ENCODE data around the gene DND1.
"Not testable (repeated sequence)": the region's sequence is repeated elsewhere in the genome, so short reads cannot be mapped to it uniquely, and the experiment has no call there.

Gene DND1

DNA sequence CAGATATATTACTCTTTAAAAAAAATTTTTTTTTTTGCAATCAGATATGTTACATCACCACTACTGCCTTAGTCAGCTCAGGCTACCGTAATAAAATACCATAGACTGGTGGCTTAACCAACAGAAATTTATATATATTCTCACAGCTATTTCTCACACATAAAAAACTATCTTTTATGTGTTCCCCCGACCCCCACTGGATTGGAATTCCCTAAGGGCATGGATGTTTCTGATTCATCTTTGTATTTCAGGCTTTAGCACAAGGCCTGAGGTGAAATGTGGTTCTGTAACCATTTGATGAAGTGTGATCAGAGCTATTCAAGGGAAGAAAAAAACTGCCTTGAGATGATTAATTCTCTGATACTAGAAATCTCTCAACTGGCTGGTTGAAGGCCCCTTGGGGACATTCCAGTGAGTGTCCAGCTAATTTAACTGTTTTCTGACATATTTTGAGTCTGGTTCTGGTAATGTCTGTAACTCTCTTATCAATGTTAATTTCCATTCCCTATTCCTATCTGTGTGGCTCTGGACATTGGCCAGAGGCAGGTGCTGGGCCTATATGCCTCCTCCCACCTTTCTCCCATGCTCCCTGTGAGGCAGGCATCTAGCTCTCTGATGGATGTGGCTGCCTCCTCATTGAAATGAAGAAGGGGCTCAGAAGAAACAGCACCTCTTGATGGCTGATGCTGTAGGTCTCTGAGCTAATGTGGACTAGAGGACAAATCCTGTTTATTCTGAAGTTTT is 42.9 kb downstream of the DND1 start:
- peaks cover 22% of the 10 kb centered on the region for H3K4me1 Mint-ChIP-seq
- peaks cover 8% of the 10 kb centered on the region for H3K27me3 Mint-ChIP-seq
- ATAC-seq (ENCODE audit: low read depth): no peak
- no peaks in the 10 kb centered on the region for H3K36me3 Mint-ChIP-seq
- peak overlapping the region; percentile 28 for H3K4me3 Mint-ChIP-seq
- no peak for DNase-seq (ENCODE audit: low spot score in 2 of 2)
- H3K27ac Mint-ChIP-seq: no peak overlapping the region
- H3K9me3 Mint-ChIP-seq: no peaks in the 10 kb centered on the region

DNA sequence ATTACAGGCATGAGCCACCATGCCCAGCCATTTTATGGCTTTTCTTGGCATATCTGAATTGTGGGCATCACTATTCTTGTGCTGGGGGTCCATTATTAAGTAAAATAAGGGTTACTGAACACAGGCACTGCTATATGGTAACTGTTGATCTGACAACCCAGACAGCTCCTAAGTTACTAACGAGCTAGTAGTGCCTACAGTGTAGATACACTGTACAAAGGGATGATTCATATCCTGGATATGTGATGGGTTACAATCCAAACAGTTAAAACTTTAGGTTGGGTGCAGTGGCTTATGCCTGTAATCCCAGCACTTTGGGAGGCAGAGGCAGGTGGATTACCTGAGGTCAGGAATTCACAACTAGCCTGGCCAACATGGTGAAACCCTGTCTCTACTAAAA is 44.7 kb downstream of the DND1 start:
- H3K4me3 Mint-ChIP-seq: no peak overlapping the region

DNA sequence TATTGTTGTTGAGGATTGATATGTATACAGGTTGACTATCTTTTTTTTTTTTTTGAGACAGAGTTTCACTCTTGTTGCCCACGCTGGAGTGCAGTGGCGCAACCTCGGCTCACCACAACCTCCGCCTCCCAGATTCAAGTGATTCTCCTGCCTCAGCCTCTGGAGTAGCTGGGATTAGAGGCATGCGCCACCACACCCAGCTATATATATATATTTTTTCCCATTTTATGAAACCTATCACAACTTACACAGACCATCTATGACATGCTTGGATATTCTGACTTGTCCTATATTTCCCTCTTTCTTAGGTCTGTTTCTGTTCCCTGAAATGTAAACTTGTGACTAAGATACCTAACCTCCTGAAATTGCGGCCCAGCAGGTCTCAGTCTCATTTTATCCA is 45.4 kb downstream of the DND1 start:
- H3K4me3 Mint-ChIP-seq: no peak overlapping the region
- H3K4me1 Mint-ChIP-seq: peaks cover 13% of the 10 kb centered on the region
- ATAC-seq (ENCODE audit: low read depth) (no peak), DNase-seq (ENCODE audit: low spot score in 2 of 2) (no peak)
- peaks cover 9% of the 10 kb centered on the region for H3K27me3 Mint-ChIP-seq
- H3K27ac Mint-ChIP-seq: no peak overlapping the region
- no peaks in the 10 kb centered on the region for H3K36me3 Mint-ChIP-seq
- no peaks in the 10 kb centered on the region for H3K9me3 Mint-ChIP-seq

More for the DNA sequence above, 44.7 kb downstream of the DND1 start:
- DNase-seq (ENCODE audit: low spot score in 2 of 2) (no peak), ATAC-seq (ENCODE audit: low read depth) (no peak)
- no peak overlapping the region for H3K27ac Mint-ChIP-seq
- H3K27me3 Mint-ChIP-seq: peaks cover 9% of the 10 kb centered on the region
- H3K9me3 Mint-ChIP-seq: no peaks in the 10 kb centered on the region
- H3K36me3 Mint-ChIP-seq: no peaks in the 10 kb centered on the region
- peaks cover 19% of the 10 kb centered on the region for H3K4me1 Mint-ChIP-seq

DNA sequence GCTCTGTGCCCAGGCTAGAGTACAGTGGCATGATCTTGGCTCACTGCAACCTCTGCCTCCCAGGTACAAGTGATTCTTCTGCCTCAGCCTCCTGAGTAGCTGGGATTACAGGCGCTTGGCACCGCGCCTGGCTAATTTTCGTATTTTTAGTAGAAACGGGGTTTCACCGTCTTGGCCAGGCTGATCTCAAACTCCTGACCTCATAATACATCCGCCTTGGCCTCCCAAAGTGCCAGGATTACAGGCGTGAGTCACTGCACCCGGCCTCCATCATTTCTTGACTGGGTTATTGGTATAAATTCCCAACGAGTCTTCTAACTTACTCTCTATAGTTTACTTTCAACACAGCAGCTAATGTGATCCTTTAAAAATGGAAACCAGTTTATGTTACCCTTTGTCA is 48.5 kb downstream of the DND1 start:
- H3K27me3 Mint-ChIP-seq: peaks cover 11% of the 10 kb centered on the region
- not testable (repeated sequence) for H3K27ac Mint-ChIP-seq; H3K4me3 Mint-ChIP-seq; H3K4me1 Mint-ChIP-seq; ATAC-seq (ENCODE audit: low read depth); H3K36me3 Mint-ChIP-seq; H3K9me3 Mint-ChIP-seq; DNase-seq (ENCODE audit: low spot score in 2 of 2)

DNA sequence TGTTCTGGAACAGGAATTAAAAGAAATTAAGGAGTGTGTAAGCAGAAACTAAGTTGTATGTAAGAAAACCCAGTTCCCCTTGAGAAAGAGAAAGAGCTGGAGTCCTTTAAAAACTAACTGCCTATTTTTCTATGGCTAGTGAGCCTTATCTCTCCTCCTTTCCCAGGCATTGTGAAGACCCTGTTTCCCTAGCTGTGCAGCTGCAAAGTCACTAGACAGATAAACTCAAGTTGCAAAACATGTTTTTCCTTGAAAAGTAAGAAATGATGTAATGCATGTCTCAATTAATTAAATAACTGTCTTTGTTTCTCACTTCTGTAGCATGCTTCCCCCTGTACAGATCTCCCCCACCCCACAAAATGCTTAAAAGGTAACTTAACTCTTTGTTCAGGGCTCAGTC is 50.3 kb downstream of the DND1 start:
- not testable (repeated sequence) for H3K4me3 Mint-ChIP-seq, H3K27ac Mint-ChIP-seq, H3K36me3 Mint-ChIP-seq

DNA sequence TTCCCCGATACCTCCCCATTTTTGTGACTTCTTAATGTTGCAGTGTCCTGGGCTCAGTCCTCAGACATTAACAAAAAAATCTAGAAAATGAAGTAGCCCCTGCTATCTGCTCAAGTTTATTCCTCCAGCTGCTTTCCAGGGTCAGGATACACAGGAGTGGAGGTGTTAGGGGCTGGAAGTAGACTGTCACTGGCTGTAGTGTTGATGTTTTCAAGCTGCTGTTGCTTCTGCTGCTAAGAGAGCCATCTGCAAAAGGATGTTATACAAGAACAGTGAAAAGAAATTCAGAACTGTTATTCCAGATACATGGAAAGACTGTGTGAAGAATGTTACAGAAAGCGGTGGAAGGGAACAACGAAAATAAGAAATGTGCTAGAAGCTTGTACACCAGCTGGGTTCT is 51.1 kb downstream of the DND1 start:
- H3K36me3 Mint-ChIP-seq: no peaks in the 10 kb centered on the region
- H3K27me3 Mint-ChIP-seq: peaks cover 10% of the 10 kb centered on the region
- no peak overlapping the region for H3K4me3 Mint-ChIP-seq
- no peak overlapping the region for H3K27ac Mint-ChIP-seq
- no peaks in the 10 kb centered on the region for H3K4me1 Mint-ChIP-seq
- DNase-seq (ENCODE audit: low spot score in 2 of 2) (no peak), ATAC-seq (ENCODE audit: low read depth) (no peak)
- H3K9me3 Mint-ChIP-seq: peaks cover 2% of the 10 kb centered on the region

More for the DNA sequence above, 50.3 kb downstream of the DND1 start:
- ATAC-seq (ENCODE audit: low read depth); H3K27me3 Mint-ChIP-seq; H3K4me1 Mint-ChIP-seq; DNase-seq (ENCODE audit: low spot score in 2 of 2); H3K9me3 Mint-ChIP-seq: not testable (repeated sequence)
